Activated CD4-positive, CD25-positive, alpha-beta regulatory T cell treated with anti-CD3 and anti-CD28 coated beads, Interleukin-2, amount 50 U/mL, for 16 hours (primary cell): Measurements from ENCODE around the gene TMCO4.
"Not testable (repeated sequence)": the region's sequence is repeated elsewhere in the genome, so short reads cannot be mapped to it uniquely, and the experiment has no call there.

ENCODE experiments used
- DNase-seq: peaks from one replicate; pipeline ENCODE4 v3.0.0-alpha.2; 2020; ENCODE audit warnings: low read depth, low spot score

Gene TMCO4

DNA sequence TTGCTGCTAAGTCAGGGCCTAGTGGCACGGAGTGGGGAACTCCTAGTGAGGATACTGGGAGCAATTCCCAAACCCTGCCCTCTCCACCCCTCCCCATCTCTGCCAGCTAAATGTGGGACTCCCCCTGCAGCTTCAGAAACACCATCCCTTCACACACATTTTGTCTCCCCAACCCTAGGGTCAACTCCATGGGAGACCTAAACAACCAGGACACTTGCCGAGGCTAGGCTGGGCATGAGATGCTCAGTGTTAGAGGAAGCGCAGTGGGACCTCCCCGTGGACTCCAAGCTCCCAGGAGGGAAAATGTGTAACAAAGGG is 13.9 kb upstream of the TMCO4 start:
- no peak for DNase-seq

- no peak for DNase-seq
Observed at GRCh38 chr1:19812875-19813642, 13.3 kb upstream of the TMCO4 start.

DNA sequence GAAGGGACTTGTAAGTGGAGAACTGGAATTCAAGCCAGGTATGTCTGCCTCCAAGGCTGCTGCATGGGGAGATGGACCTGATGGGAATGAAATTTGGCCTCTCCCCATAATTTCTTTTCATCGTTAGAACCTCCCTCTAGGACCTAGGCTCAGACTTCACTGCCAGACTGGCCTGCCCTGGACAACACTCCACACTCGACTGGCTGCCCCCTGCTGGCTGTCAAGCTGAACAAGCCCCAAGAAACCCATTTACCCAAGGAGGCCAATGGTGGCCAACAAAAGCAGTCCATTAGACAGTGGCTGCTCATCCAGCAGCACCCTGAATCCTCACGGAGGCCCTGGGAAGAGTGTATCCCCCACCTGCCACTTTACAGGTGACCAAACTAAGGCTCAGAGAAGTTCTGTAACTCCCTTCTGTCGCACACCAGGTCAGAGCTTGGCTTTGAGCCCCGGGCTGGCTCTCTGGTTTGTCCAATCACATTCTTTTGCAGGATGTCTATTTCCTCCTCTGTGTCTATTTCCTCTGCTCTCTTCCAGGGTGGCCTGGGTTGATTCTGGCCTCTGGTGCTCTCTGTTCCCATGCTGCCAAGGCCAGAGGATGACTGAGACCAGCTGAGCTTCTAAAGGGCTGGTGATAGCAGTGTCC is 11.6 kb upstream of the TMCO4 start:
- DNase-seq: no peak

DNA sequence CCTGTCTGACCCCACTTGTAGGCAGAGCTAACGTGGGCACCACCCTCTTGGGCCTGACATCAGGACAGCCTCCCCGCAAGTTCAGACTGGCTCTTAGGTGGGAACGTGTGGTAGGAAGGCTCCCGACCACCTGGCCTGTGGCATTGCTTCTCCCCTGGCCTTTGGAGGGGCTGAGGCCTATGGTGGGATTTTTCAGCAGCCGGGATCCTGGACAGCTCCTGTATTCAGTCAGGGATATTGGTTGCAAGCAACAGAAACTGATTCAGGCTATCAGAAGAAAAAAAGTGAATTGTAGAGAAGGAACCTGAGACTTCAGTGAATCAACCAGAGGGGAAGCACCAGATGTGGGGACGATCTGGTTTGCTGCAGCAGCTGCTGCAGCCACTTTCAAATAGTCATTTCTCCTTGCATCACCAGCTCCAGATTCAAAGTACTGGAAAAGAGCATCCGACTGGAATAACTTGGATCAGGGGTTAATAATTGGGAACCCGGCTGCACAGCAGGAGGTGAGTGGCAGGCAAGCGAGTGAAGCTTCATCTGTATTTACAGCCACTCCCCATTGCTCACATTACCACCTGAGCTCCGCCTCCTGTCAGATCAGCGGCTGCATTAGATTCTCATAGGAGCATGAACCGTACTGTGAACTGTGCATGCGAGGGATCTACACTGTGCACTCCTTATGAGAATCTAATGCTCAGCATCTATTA is 9.5 kb upstream of the TMCO4 start:
- DNase-seq: no peak

DNA sequence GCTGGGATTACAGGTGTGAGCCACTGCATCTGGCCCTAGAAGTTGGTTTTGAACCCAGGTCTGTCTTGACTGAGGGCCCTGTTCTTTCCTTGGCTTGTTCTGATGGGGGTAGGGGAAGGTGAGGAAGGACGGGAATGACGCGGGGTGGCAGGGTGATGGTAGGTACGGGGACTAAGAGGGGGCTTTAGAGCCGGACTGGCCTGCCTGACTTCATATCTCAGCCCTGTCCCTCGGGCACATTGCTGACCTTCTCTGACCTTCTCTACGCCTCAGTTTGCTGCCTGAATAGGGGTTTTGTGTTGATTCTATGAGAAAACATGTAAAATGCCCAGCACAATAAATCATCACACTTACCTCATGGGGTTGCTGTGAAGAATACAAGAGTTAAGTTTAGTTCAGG is 8.6 kb upstream of the TMCO4 start:
- DNase-seq: no peak

GRCh38 chr1:19804831-19805251 is 5.1 kb upstream of the TMCO4 start:
- no peak for DNase-seq

GRCh38 chr1:19802269-19802668 is 2.6 kb upstream of the TMCO4 start:
- DNase-seq: no peak

GRCh38 chr1:19800076-19800804 is 524 bp upstream of the TMCO4 start:
- DNase-seq: peak; percentile 12

GRCh38 chr1:19798486-19799229 is 1.1 kb downstream of the TMCO4 start:
- no peak for DNase-seq

- no peak for DNase-seq
Observed at GRCh38 chr1:19797827-19798226, 1.9 kb downstream of the TMCO4 start.

DNA sequence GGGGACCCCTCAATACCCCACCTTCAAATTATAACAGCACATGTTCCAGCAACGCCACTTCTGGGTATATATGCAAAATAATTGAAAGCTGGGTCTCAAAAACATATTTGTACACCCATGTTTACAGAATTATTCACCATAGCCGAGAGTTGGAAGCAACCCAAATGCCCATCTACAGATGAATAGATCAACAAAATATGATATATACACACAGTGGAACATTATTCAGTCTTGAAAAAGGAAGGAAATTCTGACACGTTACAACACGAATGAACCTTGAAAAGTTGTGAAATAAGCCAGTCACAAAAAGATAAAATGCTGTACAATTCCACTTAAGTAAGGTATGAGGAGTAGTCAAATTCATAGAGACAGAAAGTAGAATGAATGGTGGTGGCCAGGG is 5.1 kb downstream of the TMCO4 start:
- no peak for DNase-seq

DNA sequence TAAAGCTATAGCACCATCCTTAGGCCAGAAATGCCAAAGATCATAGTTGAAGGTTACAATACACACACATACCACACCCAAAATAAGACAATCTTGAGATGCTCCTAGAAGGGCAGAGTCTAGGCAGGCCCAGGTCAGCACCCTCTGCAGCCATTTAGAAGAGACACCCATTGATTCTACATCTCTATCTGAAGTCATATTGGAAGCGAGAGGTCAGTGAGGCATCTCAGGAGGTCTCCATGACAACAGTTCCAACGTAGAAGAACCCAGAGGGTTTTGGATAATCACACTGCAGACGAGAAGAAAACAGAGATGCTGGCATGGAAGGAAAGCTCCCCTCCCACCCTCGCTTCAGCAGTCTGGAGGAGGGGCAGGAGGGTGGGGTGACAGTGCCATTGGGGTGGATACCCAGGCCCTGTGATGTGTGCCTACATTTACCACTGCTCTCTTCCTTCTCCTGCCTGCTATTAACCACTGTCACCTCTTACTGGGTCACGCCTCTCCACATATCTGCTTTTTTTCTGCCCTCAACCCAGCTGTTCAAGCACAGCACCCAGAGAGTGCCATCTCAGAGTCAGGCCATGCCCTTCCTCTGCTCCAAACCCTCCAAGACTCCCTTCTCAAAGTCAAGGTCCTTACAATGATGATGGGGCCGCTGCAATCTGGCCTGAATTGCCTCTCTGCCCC is 6.2 kb downstream of the TMCO4 start:
- no peak for DNase-seq

GRCh38 chr1:19792237-19793002 is 7.3 kb downstream of the TMCO4 start:
- DNase-seq: no peak

- not testable (repeated sequence) for DNase-seq
Observed at GRCh38 chr1:19790061-19790975, 9.4 kb downstream of the TMCO4 start.

DNA sequence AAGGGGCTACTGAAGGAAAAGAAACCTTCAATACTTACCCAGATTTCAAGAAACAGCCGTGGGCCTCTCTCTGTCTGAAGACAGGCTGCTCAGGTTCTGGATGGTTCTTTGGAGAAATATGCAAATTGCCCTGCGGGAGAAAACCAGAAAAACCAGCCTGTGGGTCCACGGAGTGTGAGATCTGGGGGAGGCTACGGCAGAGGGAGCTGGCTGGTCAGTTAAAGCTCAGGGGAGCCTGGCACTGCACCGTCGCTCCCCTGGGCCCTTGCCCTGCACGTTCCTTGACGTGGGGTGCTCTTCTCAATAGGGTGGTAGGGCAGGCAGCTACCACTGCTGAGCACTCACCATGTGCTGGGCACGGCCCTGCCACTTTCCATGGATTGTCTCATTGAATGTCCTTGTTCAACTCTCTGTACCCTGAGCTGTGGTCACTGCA is 12.7 kb downstream of the TMCO4 start:
- DNase-seq: no peak

- DNase-seq: no peak
Observed at GRCh38 chr1:19785660-19786059, 14.1 kb downstream of the TMCO4 start.

- no peak for DNase-seq
Observed at GRCh38 chr1:19780267-19780877, 19.3 kb downstream of the TMCO4 start.

DNA sequence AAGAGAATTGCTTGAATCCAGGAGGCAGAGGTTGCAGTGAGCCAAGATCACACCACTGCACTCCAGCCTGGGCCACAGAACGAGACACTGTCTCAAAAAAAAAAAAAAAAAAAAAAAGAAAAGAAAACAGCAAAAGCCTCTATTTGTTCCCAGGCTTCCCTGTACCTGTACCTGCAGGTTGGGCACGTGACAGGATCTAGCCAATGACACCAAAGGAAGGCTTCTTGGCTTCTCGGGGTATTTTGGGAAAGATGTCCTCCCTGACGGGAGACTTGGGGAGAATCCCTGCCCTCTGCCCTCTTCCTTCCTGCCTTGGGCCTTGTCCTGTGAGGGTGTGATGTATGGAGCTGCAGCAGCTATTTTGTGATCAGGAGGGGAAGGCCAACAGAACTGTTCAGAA is 22.8 kb downstream of the TMCO4 start:
- no peak for DNase-seq

DNA sequence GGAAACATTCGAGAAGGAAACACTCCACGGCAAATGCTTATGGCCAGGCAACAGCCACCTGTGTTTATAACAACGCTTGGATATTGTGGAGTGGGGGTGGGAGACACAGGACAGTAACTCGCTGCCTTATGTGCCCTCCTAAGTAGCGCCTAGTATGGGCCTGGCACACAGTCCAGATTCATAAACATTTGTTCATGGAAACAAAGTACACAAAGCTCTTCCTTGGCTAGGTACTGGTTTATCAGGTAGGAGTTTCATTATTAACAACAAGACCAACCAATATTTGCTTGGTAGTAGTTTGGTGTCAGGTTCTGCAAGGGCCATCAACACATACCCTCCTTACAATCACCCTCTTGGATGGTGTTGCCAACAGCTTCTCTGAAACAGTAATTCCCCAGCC is 23.4 kb downstream of the TMCO4 start:
- DNase-seq: no peak
